ENCODE data around the gene CYGB.
"Not testable (repeated sequence)": the region's sequence is repeated elsewhere in the genome, so short reads cannot be mapped to it uniquely, and the experiment has no call there.

Gene CYGB

GRCh38 chr17:76519048-76519966 lies 18.2 kb downstream of the CYGB start:
- DNase-seq: no peak

GRCh38 chr17:76517638-76518038 lies 19.9 kb downstream of the CYGB start:
- no peak for DNase-seq

- DNase-seq: peak; percentile 84
Observed at GRCh38 chr17:76515274-76515949, 22.1 kb downstream of the CYGB start.

GRCh38 chr17:76514355-76514754 lies 23.2 kb downstream of the CYGB start:
- DNase-seq: not testable (repeated sequence)

GRCh38 chr17:76513306-76513692 lies 24.2 kb downstream of the CYGB start:
- DNase-seq: no peak

- no peak for DNase-seq
Observed at GRCh38 chr17:76512366-76513305, 24.9 kb downstream of the CYGB start.

GRCh38 chr17:76511668-76512365 lies 25.7 kb downstream of the CYGB start:
- DNase-seq: no peak

GRCh38 chr17:76510831-76511244 lies 26.7 kb downstream of the CYGB start:
- DNase-seq: no peak

- DNase-seq: not testable (repeated sequence)
Observed at GRCh38 chr17:76508472-76509063, 28.9 kb downstream of the CYGB start.

- DNase-seq: peak; percentile 57
Observed at GRCh38 chr17:76506408-76507345, 30.8 kb downstream of the CYGB start.

GRCh38 chr17:76504117-76504516 lies 33.4 kb downstream of the CYGB start:
- DNase-seq: no peak

GRCh38 chr17:76502341-76503211 lies 34.9 kb downstream of the CYGB start:
- no peak for DNase-seq

GRCh38 chr17:76501827-76502307 lies 35.6 kb downstream of the CYGB start:
- DNase-seq: no peak

- peak; percentile 59 for DNase-seq
Observed at GRCh38 chr17:76501018-76501826, 36.3 kb downstream of the CYGB start, which contains the start of gene RHBDF2. TSS of gene RHBDF2 (minus strand) at chr17:76501423. CDS start at chr17:76481524, 19,899 bp downstream.

- no peak for DNase-seq
Observed at GRCh38 chr17:76500747-76501017, 36.8 kb downstream of the CYGB start.

GRCh38 chr17:76500074-76500746 lies 37.3 kb downstream of the CYGB start:
- no peak for DNase-seq

- DNase-seq: no peak
Observed at GRCh38 chr17:76499267-76499667, 38.2 kb downstream of the CYGB start.

- no peak for DNase-seq
Observed at GRCh38 chr17:76498876-76499251, 38.6 kb downstream of the CYGB start.
